ENCODE measurements around the gene CLRN2.
"Not testable (repeated sequence)": the region's sequence is repeated elsewhere in the genome, so short reads cannot be mapped to it uniquely, and the experiment has no call there.

The CLRN2 gene

DNA sequence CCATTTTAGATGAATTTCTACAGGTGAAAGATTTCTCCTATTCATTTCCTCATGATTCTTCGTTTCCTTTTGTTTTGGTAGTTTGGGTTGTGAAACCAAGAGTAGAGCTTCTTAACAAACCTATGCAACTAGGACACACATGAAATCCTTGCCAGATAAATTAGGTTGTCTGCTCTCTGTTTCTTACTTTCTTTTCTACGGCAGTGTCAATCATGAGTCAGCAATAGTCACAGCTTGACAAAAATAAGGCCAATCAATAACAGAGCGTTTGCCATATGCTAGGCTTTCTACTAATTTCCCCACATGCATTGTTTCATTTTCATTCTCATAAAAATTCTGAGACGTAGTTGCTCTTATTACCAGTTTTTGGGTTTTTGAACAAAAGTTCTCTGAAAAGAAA lies 20.3 kb downstream of the CLRN2 start:
- H3K14ac ChIP-seq (ENCODE audit: low read length in 2 of 2) = no peak overlapping the region
- no peak overlapping the region for H4K91ac ChIP-seq (ENCODE audit: low read length)
- no peak overlapping the region for H3K9ac ChIP-seq (ENCODE audit: low read length)
- peaks cover 1 to 4% of the 10 kb centered on the region in 2 experiments for H3K27me3 ChIP-seq (ENCODE audit: control insufficient read depth in 1 of 2, insufficient read depth in 1 of 2, low read length in 2 of 2)
- H3K4me3 ChIP-seq (ENCODE audit: insufficient read depth in 1 of 2, low read depth in 1 of 2, low read length in 2 of 2) = no peak overlapping the region
- H2BK12ac ChIP-seq (ENCODE audit: low read length in 2 of 2) = no peak overlapping the region
- no peak overlapping the region for H2AFZ ChIP-seq (ENCODE audit: low read depth, low read length)
- no peak overlapping the region for H2BK120ac ChIP-seq (ENCODE audit: low read depth, low read length)
- WGBS = 89% methylated on average over 2 of the region's 4 CpGs
- no peak overlapping the region for H2BK5ac ChIP-seq (ENCODE audit: low read depth, low read length, poor library complexity, severe bottlenecking)
- H4K8ac ChIP-seq (ENCODE audit: low read length) = no peak overlapping the region
- no peak overlapping the region for H3K18ac ChIP-seq (ENCODE audit: low read depth in 1 of 2, low read length in 2 of 2)
- no peak overlapping the region for H2BK15ac ChIP-seq (ENCODE audit: low read depth, poor library complexity, severe bottlenecking)
- H3K9me3 ChIP-seq (ENCODE audit: control insufficient read depth, low read length) = no peaks in the 10 kb centered on the region
- no peak overlapping the region for H3K4ac ChIP-seq (ENCODE audit: low read depth in 1 of 2, low read length in 2 of 2)
- no peaks in the 10 kb centered on the region for H3K79me1 ChIP-seq (replicated peaks; ENCODE audit: low read length, poor library complexity, severe bottlenecking)
- H3K36me3 ChIP-seq (ENCODE audit: control insufficient read depth in 1 of 2, insufficient read depth in 2 of 2, low read depth in 1 of 2, low read length in 2 of 2) = no peaks in the 10 kb centered on the region
- H3K27ac ChIP-seq (ENCODE audit: low read length, poor library complexity, severe bottlenecking) = no peak overlapping the region
- no peak for DNase-seq
- H3K4me2 ChIP-seq (ENCODE audit: low read length, poor library complexity, severe bottlenecking) = no peak overlapping the region
- peaks cover 2% of the 10 kb centered on the region for H3K4me1 ChIP-seq (ENCODE audit: control insufficient read depth, insufficient read depth, low read depth, low read length)
- no peak overlapping the region for H3K23ac ChIP-seq (ENCODE audit: low read length in 2 of 2)
- no peak overlapping the region for H2AK5ac ChIP-seq (ENCODE audit: low read length, severe bottlenecking)

DNA sequence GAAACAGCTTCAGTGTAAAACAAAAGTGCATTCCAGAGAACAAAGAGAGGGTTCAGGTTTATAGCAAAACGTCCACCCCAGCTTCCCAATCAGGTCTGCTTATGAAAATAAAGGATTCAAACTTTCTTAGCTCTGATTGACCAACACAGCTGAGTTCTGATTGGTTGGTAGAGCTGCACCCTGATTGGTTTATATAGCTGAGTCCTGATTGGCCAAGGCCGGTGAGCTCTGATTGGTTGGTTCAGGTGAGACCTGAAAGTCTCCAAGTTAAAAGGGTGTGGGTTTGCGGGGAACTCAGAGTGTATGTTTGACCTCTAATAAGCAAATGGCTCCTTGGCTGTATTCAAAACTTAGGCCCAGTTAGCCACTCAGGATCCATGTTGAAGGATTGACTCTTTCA lies 20.9 kb downstream of the CLRN2 start:
- H3K4me1 ChIP-seq (ENCODE audit: control insufficient read depth, insufficient read depth, low read depth, low read length) = peaks cover 2% of the 10 kb centered on the region
- no peaks in the 10 kb centered on the region for H3K9me3 ChIP-seq (ENCODE audit: control insufficient read depth, low read length)
- no peak overlapping the region for H3K4me2 ChIP-seq (ENCODE audit: low read length, poor library complexity, severe bottlenecking)
- no peak overlapping the region for H2BK120ac ChIP-seq (ENCODE audit: low read depth, low read length)
- H3K4ac ChIP-seq (ENCODE audit: low read depth in 1 of 2, low read length in 2 of 2) = no peak overlapping the region
- 100% methylated on average over 1 of the region's 3 CpGs for WGBS
- H2BK12ac ChIP-seq (ENCODE audit: low read length in 2 of 2) = no peak overlapping the region
- H3K23ac ChIP-seq (ENCODE audit: low read length in 2 of 2) = no peak overlapping the region
- H3K36me3 ChIP-seq (ENCODE audit: control insufficient read depth in 1 of 2, insufficient read depth in 2 of 2, low read depth in 1 of 2, low read length in 2 of 2) = no peaks in the 10 kb centered on the region
- no peak overlapping the region for H3K18ac ChIP-seq (ENCODE audit: low read depth in 1 of 2, low read length in 2 of 2)
- H4K8ac ChIP-seq (ENCODE audit: low read length) = no peak overlapping the region
- H3K4me3 ChIP-seq (ENCODE audit: insufficient read depth in 1 of 2, low read depth in 1 of 2, low read length in 2 of 2) = no peak overlapping the region
- H2BK5ac ChIP-seq (ENCODE audit: low read depth, low read length, poor library complexity, severe bottlenecking) = no peak overlapping the region
- H3K27me3 ChIP-seq (ENCODE audit: control insufficient read depth in 1 of 2, insufficient read depth in 1 of 2, low read length in 2 of 2) = peaks cover 5 to 7% of the 10 kb centered on the region in 2 experiments
- H3K27ac ChIP-seq (ENCODE audit: low read length, poor library complexity, severe bottlenecking) = no peak overlapping the region
- DNase-seq = no peak
- H3K79me1 ChIP-seq (replicated peaks; ENCODE audit: low read length, poor library complexity, severe bottlenecking) = no peaks in the 10 kb centered on the region
- no peak overlapping the region for H3K14ac ChIP-seq (ENCODE audit: low read length in 2 of 2)
- H2AK5ac ChIP-seq (ENCODE audit: low read length, severe bottlenecking) = no peak overlapping the region
- no peak overlapping the region for H2AFZ ChIP-seq (ENCODE audit: low read depth, low read length)
- no peak overlapping the region for H2BK15ac ChIP-seq (ENCODE audit: low read depth, poor library complexity, severe bottlenecking)
- no peak overlapping the region for H3K9ac ChIP-seq (ENCODE audit: low read length)
- H4K91ac ChIP-seq (ENCODE audit: low read length) = no peak overlapping the region

- H3K9ac ChIP-seq (ENCODE audit: low read length); H2AK5ac ChIP-seq (ENCODE audit: low read length, severe bottlenecking); H2BK12ac ChIP-seq (ENCODE audit: low read length in 2 of 2); H4K91ac ChIP-seq (ENCODE audit: low read length); H3K18ac ChIP-seq (ENCODE audit: low read depth in 1 of 2, low read length in 2 of 2); H3K9me3 ChIP-seq (ENCODE audit: control insufficient read depth, low read length); H3K4ac ChIP-seq (ENCODE audit: low read depth in 1 of 2, low read length in 2 of 2); H3K4me1 ChIP-seq (ENCODE audit: control insufficient read depth, insufficient read depth, low read depth, low read length); H2BK15ac ChIP-seq (ENCODE audit: low read depth, poor library complexity, severe bottlenecking); H3K36me3 ChIP-seq (ENCODE audit: control insufficient read depth in 1 of 2, insufficient read depth in 2 of 2, low read depth in 1 of 2, low read length in 2 of 2); H2BK120ac ChIP-seq (ENCODE audit: low read depth, low read length); H2AFZ ChIP-seq (ENCODE audit: low read depth, low read length); H3K23ac ChIP-seq (ENCODE audit: low read length in 2 of 2); H3K4me2 ChIP-seq (ENCODE audit: low read length, poor library complexity, severe bottlenecking); H3K14ac ChIP-seq (ENCODE audit: low read length in 2 of 2); H3K27ac ChIP-seq (ENCODE audit: low read length, poor library complexity, severe bottlenecking); H2BK5ac ChIP-seq (ENCODE audit: low read depth, low read length, poor library complexity, severe bottlenecking); H3K79me1 ChIP-seq (replicated peaks; ENCODE audit: low read length, poor library complexity, severe bottlenecking); H3K27me3 ChIP-seq (ENCODE audit: control insufficient read depth in 1 of 2, insufficient read depth in 1 of 2, low read length in 2 of 2); DNase-seq; H4K8ac ChIP-seq (ENCODE audit: low read length); H3K4me3 ChIP-seq (ENCODE audit: insufficient read depth in 1 of 2, low read depth in 1 of 2, low read length in 2 of 2): not testable (repeated sequence)
- WGBS = 83% methylated on average over 5 of the region's 6 CpGs
Measured at GRCh38 chr4:17537060-17537459, 22.1 kb downstream of the CLRN2 start.

GRCh38 chr4:17544205-17544604 lies 29.2 kb downstream of the CLRN2 start:
- no peak overlapping the region for H2BK15ac ChIP-seq (ENCODE audit: low read depth, poor library complexity, severe bottlenecking)
- no peak overlapping the region for H3K18ac ChIP-seq (ENCODE audit: low read depth in 1 of 2, low read length in 2 of 2)
- peak overlapping the region; percentile 35 for H3K9ac ChIP-seq (ENCODE audit: low read length)
- H2BK5ac ChIP-seq (ENCODE audit: low read depth, low read length, poor library complexity, severe bottlenecking) = no peak overlapping the region
- WGBS = 32% methylated on average over 5 of the region's 6 CpGs
- no peak overlapping the region for H2AK5ac ChIP-seq (ENCODE audit: low read length, severe bottlenecking)
- no peak overlapping the region for H3K4me2 ChIP-seq (ENCODE audit: low read length, poor library complexity, severe bottlenecking)
- no peak overlapping the region for H4K8ac ChIP-seq (ENCODE audit: low read length)
- peaks cover 3 to 5% of the 10 kb centered on the region in 2 experiments for H3K27me3 ChIP-seq (ENCODE audit: control insufficient read depth in 1 of 2, insufficient read depth in 1 of 2, low read length in 2 of 2)
- no peak overlapping the region for H3K14ac ChIP-seq (ENCODE audit: low read length in 2 of 2)
- no peak overlapping the region for H2BK12ac ChIP-seq (ENCODE audit: low read length in 2 of 2)
- H3K23ac ChIP-seq (ENCODE audit: low read length in 2 of 2) = no peak overlapping the region
- no peaks in the 10 kb centered on the region for H3K4me1 ChIP-seq (ENCODE audit: control insufficient read depth, insufficient read depth, low read depth, low read length)
- no peaks in the 10 kb centered on the region for H3K36me3 ChIP-seq (ENCODE audit: control insufficient read depth in 1 of 2, insufficient read depth in 2 of 2, low read depth in 1 of 2, low read length in 2 of 2)
- H4K91ac ChIP-seq (ENCODE audit: low read length) = no peak overlapping the region
- H2AFZ ChIP-seq (ENCODE audit: low read depth, low read length) = no peak overlapping the region
- no peaks in the 10 kb centered on the region for H3K9me3 ChIP-seq (ENCODE audit: control insufficient read depth, low read length)
- H3K4ac ChIP-seq (ENCODE audit: low read depth in 1 of 2, low read length in 2 of 2) = no peak overlapping the region
- H2BK120ac ChIP-seq (ENCODE audit: low read depth, low read length) = no peak overlapping the region
- H3K27ac ChIP-seq (ENCODE audit: low read length, poor library complexity, severe bottlenecking) = no peak overlapping the region
- H3K79me1 ChIP-seq (replicated peaks; ENCODE audit: low read length, poor library complexity, severe bottlenecking) = no peaks in the 10 kb centered on the region
- DNase-seq = peak; percentile 42
- no peak overlapping the region for H3K4me3 ChIP-seq (ENCODE audit: insufficient read depth in 1 of 2, low read depth in 1 of 2, low read length in 2 of 2)
